H1 (cell line): ENCODE data around the gene SMARCA1. TPM values are rescaled to one million over a fixed set of nuclear protein-coding genes. Genes with fewer than 3 reads are reported as not detected.

Experiments
- CTCF ChIA-PET: fragments of 300-600 bp; sonication (Branson Sonifier 250); formaldehyde crosslinking; loops from one replicate; lab custom pipeline; 2021; ENCODE audit not compliant: partially characterized antibody; lab: Charles Lee
- POLR2A ChIA-PET: fragments of 300-600 bp; sonication (Branson Sonifier 250); formaldehyde crosslinking; loops from one replicate; lab custom pipeline; 2021; ENCODE audit warnings: inconsistent platforms; ENCODE audit not compliant: partially characterized antibody; lab: Charles Lee
- DNase-seq, 2 experiments: peaks; one replicate each; pipeline versions ENCODE4 v3.0.0 to v3.0.0-alpha.2; 2010 to 2022; ENCODE audit warnings: low spot score in 2 of 2, low read depth in 1 of 2, mixed read lengths in 1 of 2
- FAIRE-seq: peaks from 2 replicates; lab custom pipeline; 2011; peaks lifted over from hg19 to GRCh38; lab: Jason Lieb, UNC
- H2AFZ ChIP-seq: 2 replicates; pipeline ENCODE4 v1.8.1; 2012; ENCODE audit warnings: low read length, inconsistent platforms
- H2AK5ac ChIP-seq: 2 replicates; pipeline ENCODE4 v1.6.1; 2013; ENCODE audit warnings: low read depth, low read length
- H2BK120ac ChIP-seq: replicated peaks from 2 replicates; pipeline ENCODE3; 2013; ENCODE audit warnings: low read depth, low read length, inconsistent platforms
- H2BK12ac ChIP-seq: 2 replicates; pipeline ENCODE4 v1.6.1; 2013; ENCODE audit warnings: low read depth, low read length
- H2BK15ac ChIP-seq: 2 replicates; pipeline ENCODE4 v1.6.1; 2013; ENCODE audit warnings: low read length
- H2BK20ac ChIP-seq: 2 replicates; pipeline ENCODE4 v1.6.1; 2013; ENCODE audit warnings: low read length
- H2BK5ac ChIP-seq: 2 replicates; pipeline ENCODE4 v1.6.1; 2013; ENCODE audit warnings: low read depth, low read length
- H3K14ac ChIP-seq: 2 replicates; pipeline ENCODE4 v1.6.1; 2013; ENCODE audit warnings: inconsistent platforms; ENCODE audit not compliant: insufficient read length
- H3K18ac ChIP-seq: 2 replicates; pipeline ENCODE4 v1.6.1; 2013; ENCODE audit warnings: low read length; ENCODE audit errors: extremely low read depth
- H3K23ac ChIP-seq: 2 replicates; pipeline ENCODE4 v1.6.1; 2013; ENCODE audit warnings: inconsistent platforms; ENCODE audit not compliant: insufficient read length
- H3K23me2 ChIP-seq: 2 replicates; pipeline ENCODE4 v1.6.1; 2013; ENCODE audit warnings: low read depth, low read length
- H3K27ac ChIP-seq: 2 replicates; pipeline ENCODE4 v1.6.1; 2011; ENCODE audit warnings: low read depth, low read length, inconsistent platforms
- H3K27me3 ChIP-seq, 4 experiments: replicated peaks in 1 of 4; 1 replicate in 1 of 4; 2 replicates in 3 of 4; pipeline versions ENCODE4 v1.6.1 to v1.8.1; 2011 to 2013; ENCODE audit warnings: low read length in 3 of 4, mild to moderate bottlenecking in 3 of 4, inconsistent platforms in 2 of 4, mixed read lengths in 2 of 4, moderate library complexity in 1 of 4; ENCODE audit not compliant: control insufficient read depth in 3 of 4, insufficient read depth in 3 of 4; ENCODE audit errors: extremely low read depth in 1 of 4
- H3K36me3 ChIP-seq, 4 experiments: 2 replicates each; pipeline versions ENCODE4 v1.6.1 to v1.8.1; 2011 to 2013; ENCODE audit warnings: mild to moderate bottlenecking in 4 of 4, low read length in 3 of 4, moderate library complexity in 2 of 4, control low read depth in 1 of 4, inconsistent platforms in 1 of 4; ENCODE audit not compliant: insufficient read depth in 4 of 4, control insufficient read depth in 2 of 4
- H3K4ac ChIP-seq: replicated peaks from 2 replicates; pipeline ENCODE3; 2013; ENCODE audit warnings: low read length, low read depth, mixed read lengths, inconsistent platforms; ENCODE audit not compliant: insufficient read length
- H3K4me1 ChIP-seq, 4 experiments: replicated peaks in 1 of 4; 1 replicate in 1 of 4; 2 replicates in 3 of 4; pipeline versions ENCODE4 v1.6.1 to v1.8.1; 2011 to 2013; ENCODE audit warnings: low read length in 3 of 4, inconsistent platforms in 2 of 4, mixed read lengths in 1 of 4; ENCODE audit not compliant: insufficient read depth in 4 of 4, control insufficient read depth in 3 of 4
- H3K4me2 ChIP-seq, 2 experiments: 2 replicates each; pipeline versions ENCODE4 v1.6.1 to v1.8.1; 2011 to 2013; ENCODE audit warnings: low read depth in 2 of 2, low read length in 2 of 2, control low read depth in 1 of 2, inconsistent platforms in 1 of 2, mild to moderate bottlenecking in 1 of 2; ENCODE audit not compliant: insufficient read depth in 1 of 2
- H3K4me3 ChIP-seq, 4 experiments: fragments of 200-600, 300-600 bp in 1 of 4; sonication (generic), shearing (Covaris generic), sonication (Bioruptor Twin) in 1 of 4; 2 replicates each; pipeline versions ENCODE4 v1.5.1 to v1.8.1; 2011 to 2016; ENCODE audit warnings: low read length in 4 of 4, low read depth in 3 of 4, control low read depth in 2 of 4, inconsistent platforms in 2 of 4, mild to moderate bottlenecking in 2 of 4, mixed read lengths in 1 of 4, moderate library complexity in 1 of 4; ENCODE audit not compliant: insufficient read depth in 2 of 4; ENCODE audit errors: extremely low read depth in 1 of 4
- H3K56ac ChIP-seq: replicated peaks from 2 replicates; pipeline ENCODE3; 2013; ENCODE audit warnings: low read depth, mild to moderate bottlenecking, mixed read lengths, low read length, inconsistent platforms; ENCODE audit not compliant: insufficient read length
- H3K79me1 ChIP-seq: 2 replicates; pipeline ENCODE4 v1.6.1; 2013; ENCODE audit warnings: low read depth, low read length, control low read depth
- H3K79me2 ChIP-seq, 2 experiments: 2 replicates each; pipeline versions ENCODE4 v1.6.1 to v1.8.1; 2012 to 2013; ENCODE audit warnings: low read length in 2 of 2, mild to moderate bottlenecking in 2 of 2, inconsistent platforms in 1 of 2; ENCODE audit not compliant: insufficient read depth in 2 of 2, control insufficient read depth in 1 of 2
- H3K9ac ChIP-seq, 4 experiments: replicated peaks in 1 of 4; 1 replicate in 1 of 4; 2 replicates in 3 of 4; pipeline versions ENCODE4 v1.6.1 to v1.8.1; 2011 to 2013; ENCODE audit warnings: low read depth in 3 of 4, low read length in 3 of 4, control low read depth in 2 of 4, mild to moderate bottlenecking in 2 of 4, moderate library complexity in 2 of 4, inconsistent platforms in 1 of 4; ENCODE audit errors: extremely low read depth in 1 of 4
- H3K9me3 ChIP-seq, 2 experiments: 2 replicates each; pipeline versions ENCODE4 v1.6.1 to v1.8.1; 2012 to 2013; ENCODE audit warnings: mild to moderate bottlenecking in 2 of 2, moderate library complexity in 2 of 2, control low read depth in 1 of 2, inconsistent platforms in 1 of 2, low read depth in 1 of 2, low read length in 1 of 2, mixed read lengths in 1 of 2; ENCODE audit not compliant: insufficient read depth in 2 of 2
- H4K20me1 ChIP-seq, 2 experiments: replicated peaks in 1 of 2; 2 replicates each; pipeline versions ENCODE3 to v1.8.1; 2011 to 2013; ENCODE audit warnings: inconsistent platforms in 2 of 2, low read length in 2 of 2, mild to moderate bottlenecking in 1 of 2; ENCODE audit not compliant: insufficient read depth in 2 of 2, control insufficient read depth in 1 of 2
- H4K5ac ChIP-seq: 2 replicates; pipeline ENCODE4 v1.6.1; 2013; ENCODE audit warnings: low read length, low read depth, mixed read lengths, inconsistent platforms; ENCODE audit not compliant: insufficient read length
- H4K8ac ChIP-seq: 2 replicates; pipeline ENCODE4 v1.8.0; 2013; ENCODE audit warnings: mild to moderate bottlenecking, moderate library complexity, low read length, inconsistent platforms; ENCODE audit not compliant: insufficient read depth; ENCODE audit errors: extremely low read depth
- H4K91ac ChIP-seq: replicated peaks from 2 replicates; pipeline ENCODE3; 2013; ENCODE audit warnings: low read length, mixed read lengths, inconsistent platforms; ENCODE audit not compliant: insufficient read length
- ASH2L ChIP-seq: fragments of 200-600, 300-600 bp; sonication (generic); IDR thresholded peaks from one replicate; pipeline ENCODE4 v1.7.1; 2017; ENCODE audit warnings: low read length
- EP300 ChIP-seq, 2 experiments: IDR thresholded peaks; 1 replicate in 1 of 2; 2 replicates in 1 of 2; pipeline ENCODE4 v1.6.1; 2011 to 2012; ENCODE audit warnings: low read depth in 2 of 2, low read length in 2 of 2, mild to moderate bottlenecking in 2 of 2, borderline replicate concordance in 1 of 2, inconsistent platforms in 1 of 2, moderate library complexity in 1 of 2
- GABPA ChIP-seq: IDR thresholded peaks from 2 replicates; pipeline ENCODE4 v1.6.1; 2011; ENCODE audit warnings: mild to moderate bottlenecking, low read length, moderate library complexity, borderline replicate concordance; ENCODE audit not compliant: insufficient read depth
- POU5F1 ChIP-seq: IDR thresholded peaks from 2 replicates; pipeline ENCODE4 v1.6.1; 2011; ENCODE audit warnings: low read depth, mild to moderate bottlenecking, low read length, moderate library complexity
- RNF2 ChIP-seq: fragments of 200-900, 300-1000 bp; sonication (generic); IDR thresholded peaks from 2 replicates; pipeline ENCODE4 v1.7.1; 2016; ENCODE audit warnings: borderline replicate concordance, low read depth, mild to moderate bottlenecking, antibody characterized with exemption, low read length; ENCODE audit not compliant: poor library complexity, severe bottlenecking; ENCODE audit errors: missing control alignments
- SAP30 ChIP-seq: fragments of 300-600 bp; sonication (generic); IDR thresholded peaks from 2 replicates; pipeline ENCODE4 v1.7.1; 2012; ENCODE audit warnings: low read length, moderate library complexity, mild to moderate bottlenecking, inconsistent platforms; ENCODE audit not compliant: insufficient read depth, insufficient replicate concordance
- SIRT6 ChIP-seq: IDR thresholded peaks from one replicate; pipeline ENCODE4 v1.7.1; 2012; ENCODE audit warnings: low read length, inconsistent platforms
- SUZ12 ChIP-seq: fragments of 200-600 bp; sonication (generic); IDR thresholded peaks from 2 replicates; pipeline ENCODE4 v1.6.1; 2012; ENCODE audit warnings: mild to moderate bottlenecking, inconsistent platforms, low read length, moderate library complexity, mixed read lengths
- YY1 ChIP-seq: IDR thresholded peaks from 2 replicates; pipeline ENCODE4 v1.6.1; 2011; ENCODE audit warnings: low read depth, mild to moderate bottlenecking, low read length
- WGBS, 2 experiments: shearing (Covaris generic) in 1 of 2; methylation state at CpG; one replicate each; pipeline versions ENCODE4 v1.1.6 to v1.1.7; 2013 to 2015; ENCODE audit warnings: low lambda C conversion rate in 2 of 2, mixed read lengths in 2 of 2, inconsistent platforms in 1 of 2, low coverage in 1 of 2, missing lambda C conversion rate in 1 of 2; ENCODE audit not compliant: insufficient replicate concordance in 2 of 2, insufficient coverage in 1 of 2, insufficient read length in 1 of 2; ENCODE audit errors: extremely low coverage in 1 of 2, missing lambda C conversion rate in 1 of 2; 5-methylcytosine and 5-hydroxymethylcytosine counted together
- polyA plus RNA-seq, 7 experiments: library from polyadenylated mRNA; depleted of rRNA in 3 of 7; stranded (reverse) in 5 of 7; unstranded in 2 of 7; fragments of >200 nt in 5 of 7; fragments of 200-250 nt in 2 of 7; gene quantifications; 1 replicate in 5 of 7; 2 replicates in 1 of 7; 4 replicates in 1 of 7; pipeline versions ENCODE4 v1.2.1 to v1.2.3, GENCODE V29; 2011 to 2013; ENCODE audit warnings: missing spikeins in 2 of 7, mixed read lengths in 2 of 7
- total RNA-seq: library from RNA; stranded (reverse); fragmentation: NEBNext Ultra II Directional; extraction: Animal tissue kit (Norgen Biotek cat#: 25700); gene quantifications from 2 replicates; pipeline ENCODE4 v1.2.1, GENCODE V29; 2021

Gene SMARCA1
- total and polyA plus RNA-seq, 2 of the 8 experiments (the other 6 are each of a cell fraction or from before 2014, with no cell fraction given): 13.1 to 54.4 TPM

GRCh38 chrX:129461801-129462456, 61.4 kb downstream of the SMARCA1 start:
- Histone ChIP-seq H3K23ac (no peak overlapping the region), H2BK15ac (no peak overlapping the region), H3K4ac (no peak overlapping the region), H2BK20ac (no peak overlapping the region), H3K27ac (no peak overlapping the region), H3K4me3 (no peak overlapping the region), H3K79me2 (no peaks in the 10 kb centered on the region), H3K9ac (no peak overlapping the region), H3K27me3 (no peaks in the 10 kb centered on the region), H2AK5ac (no peak overlapping the region), H3K18ac (no peak overlapping the region), H2BK5ac (no peak overlapping the region), H4K8ac (no peak overlapping the region), H3K4me2 (no peak overlapping the region), H3K56ac (no peak overlapping the region), H3K9me3 (no peaks in the 10 kb centered on the region), H4K5ac (no peak overlapping the region), H2BK12ac (no peak overlapping the region), H2BK120ac (no peak overlapping the region), H3K4me1 (no peaks in the 10 kb centered on the region), H2AFZ (no peak overlapping the region), H3K36me3 (peaks cover 0 to 44% (median 9%) of the 10 kb centered on the region in 4 experiments; a peak in 7 of 8 replicates), H3K14ac (no peak overlapping the region), H4K91ac (no peak overlapping the region), H4K20me1 (no peaks in the 10 kb centered on the region), H3K79me1 (no peaks in the 10 kb centered on the region), H3K23me2 (no peaks in the 10 kb centered on the region)
- DNase-seq: no peak
- no peak for FAIRE-seq
- no peak for TF ChIP-seq SAP30
- no peak for TF ChIP-seq POU5F1
- no peak for TF ChIP-seq RNF2
- no peak for TF ChIP-seq ASH2L
- no peak for TF ChIP-seq EP300 (IDR thresholded peaks at IDR 0.05; ENCODE audit: borderline replicate concordance in 1 of 2, low read depth in 2 of 2, low read length in 2 of 2)
- TF ChIP-seq SIRT6: no peak
- no peak for TF ChIP-seq SUZ12
- no peak for TF ChIP-seq YY1
- no peak for TF ChIP-seq GABPA
- POLR2A ChIA-PET: no interaction called here
- WGBS, 2 experiments: 95% methylated on average over 3 of the region's 3 CpGs; no CpG with 5 or more reads in 1 of the 2 experiments
- CTCF ChIA-PET: interaction anchor here (1.3 kb wide), 1 partner anchor 90 kb away, joined by 3 read pairs; no protein-coding TSS in a partner anchor
